ENCODE results near the gene TTLL10. TPM values are rescaled to one million over a fixed set of nuclear protein-coding genes. Genes with fewer than 3 reads are reported as not detected.

The TTLL10 gene
- total RNA-seq, 1 experiment from 2014 or later = 4.0 TPM

DNA sequence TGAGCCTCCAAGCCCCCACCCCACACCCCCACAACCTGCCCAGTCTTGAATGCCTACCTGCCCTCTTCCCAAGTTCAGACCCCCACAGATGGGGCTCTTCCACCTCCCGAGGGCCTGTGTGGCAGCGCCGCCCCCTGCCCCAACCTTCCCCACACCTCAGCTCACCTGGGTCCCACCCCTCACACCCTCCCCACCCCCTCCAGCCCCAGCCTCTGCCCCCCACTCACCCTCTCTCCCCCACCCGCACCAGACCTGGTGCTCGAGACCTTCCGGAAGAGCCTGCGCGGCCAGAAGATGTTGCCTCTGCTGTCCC, 23.5 kb downstream of the TTLL10 start:
- CTCF ChIA-PET = no interaction called here
- Histone ChIP-seq H4K20me1 (ENCODE audit: insufficient read depth) (no peaks in the 10 kb centered on the region), H3K4me2 (no peak overlapping the region), H3K9me3 (ENCODE audit: insufficient read depth, low read depth) (no peaks in the 10 kb centered on the region), H3K79me2 (ENCODE audit: low read depth) (no peaks in the 10 kb centered on the region), H3K4me1 (replicated peaks; ENCODE audit: insufficient read depth) (no peaks in the 10 kb centered on the region), H3K27me3 (ENCODE audit: insufficient read depth, low read depth) (peaks cover 13% of the 10 kb centered on the region; the same call in 1 of the 2 replicates), H3F3A (ENCODE audit: insufficient read depth, low read depth) (0 out of 2 replicates have a peak, but pooled peaks cover 6% of the 10 kb centered on the region), H2AFZ (no peak overlapping the region), H3K27ac (no peak overlapping the region), H3K4me3 (no peak overlapping the region), H3K9me2 (ENCODE audit: insufficient read depth) (no peaks in the 10 kb centered on the region), H3K36me3 (ENCODE audit: low read depth) (no peaks in the 10 kb centered on the region)
- TF ChIP-seq, protein P1, sequence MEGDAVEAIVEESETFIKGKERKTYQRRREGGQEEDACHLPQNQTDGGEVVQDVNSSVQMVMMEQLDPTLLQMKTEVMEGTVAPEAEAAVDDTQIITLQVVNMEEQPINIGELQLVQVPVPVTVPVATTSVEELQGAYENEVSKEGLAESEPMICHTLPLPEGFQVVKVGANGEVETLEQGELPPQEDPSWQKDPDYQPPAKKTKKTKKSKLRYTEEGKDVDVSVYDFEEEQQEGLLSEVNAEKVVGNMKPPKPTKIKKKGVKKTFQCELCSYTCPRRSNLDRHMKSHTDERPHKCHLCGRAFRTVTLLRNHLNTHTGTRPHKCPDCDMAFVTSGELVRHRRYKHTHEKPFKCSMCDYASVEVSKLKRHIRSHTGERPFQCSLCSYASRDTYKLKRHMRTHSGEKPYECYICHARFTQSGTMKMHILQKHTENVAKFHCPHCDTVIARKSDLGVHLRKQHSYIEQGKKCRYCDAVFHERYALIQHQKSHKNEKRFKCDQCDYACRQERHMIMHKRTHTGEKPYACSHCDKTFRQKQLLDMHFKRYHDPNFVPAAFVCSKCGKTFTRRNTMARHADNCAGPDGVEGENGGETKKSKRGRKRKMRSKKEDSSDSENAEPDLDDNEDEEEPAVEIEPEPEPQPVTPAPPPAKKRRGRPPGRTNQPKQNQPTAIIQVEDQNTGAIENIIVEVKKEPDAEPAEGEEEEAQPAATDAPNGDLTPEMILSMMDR (conservative IDR thresholded peaks at IDR 0.05) = no peak
- no peak for TF ChIP-seq EZH2 (IDR thresholded peaks at IDR 0.05; ENCODE audit: low read depth)
- POLR2A ChIA-PET (ENCODE audit: unreplicated experiment) = no interaction called here
- no peak for DNase-seq
- no TSS peak for BruUV-seq (replicated peaks)
- intact Hi-C loops (cut with micrococcal nuclease; ENCODE audit: unreplicated experiment) = no loop called here

DNA sequence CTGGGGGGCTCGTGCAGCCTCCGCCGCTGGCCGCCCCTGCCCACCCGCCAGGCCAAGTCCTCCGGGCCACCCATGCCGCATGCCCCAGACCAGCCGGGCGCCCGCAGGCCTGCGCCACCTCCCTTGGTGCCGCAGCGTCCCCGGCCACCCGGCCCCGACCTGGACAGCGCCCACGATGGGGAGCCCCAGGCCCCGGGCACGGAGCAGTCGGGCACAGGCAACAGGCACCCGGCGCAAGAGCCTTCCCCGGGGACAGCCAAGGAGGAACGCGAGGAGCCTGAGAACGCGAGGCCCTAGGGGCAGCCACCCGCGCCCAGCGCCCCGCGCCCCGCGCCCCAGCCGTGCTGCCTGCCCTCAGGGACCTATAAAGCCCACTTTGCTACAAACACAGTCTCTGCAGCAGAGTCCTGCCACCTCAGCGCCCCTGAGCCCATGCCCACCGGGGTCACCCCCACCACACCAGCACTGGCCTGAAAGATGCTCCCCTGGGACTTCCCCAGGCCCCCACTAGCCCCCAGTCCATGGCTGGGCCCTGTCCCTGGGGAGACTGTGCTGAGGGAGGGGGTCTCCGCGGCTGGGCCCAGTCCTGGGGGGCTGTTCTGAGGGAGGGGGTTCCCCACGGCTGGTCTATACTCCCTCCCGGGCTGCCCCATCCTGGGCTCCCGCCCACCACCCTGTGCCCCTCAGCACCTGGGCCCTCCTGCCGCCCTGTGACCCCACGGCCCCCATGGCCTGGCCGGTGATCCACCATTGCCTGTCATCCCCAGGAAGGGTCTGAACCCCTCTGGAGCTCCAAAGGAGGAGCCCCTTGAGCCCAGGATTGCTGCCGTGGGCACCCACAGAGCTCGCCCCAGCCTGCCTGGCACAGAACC, 24.1 kb downstream of the TTLL10 start:
- no peak for DNase-seq
- Histone ChIP-seq H3K4me1 (replicated peaks; ENCODE audit: insufficient read depth) (no peaks in the 10 kb centered on the region), H3F3A (ENCODE audit: insufficient read depth, low read depth) (0 out of 2 replicates have a peak, but pooled peaks cover 6% of the 10 kb centered on the region), H3K36me3 (ENCODE audit: low read depth) (no peaks in the 10 kb centered on the region), H3K4me2 (no peak overlapping the region), H3K4me3 (no peak overlapping the region), H3K9me2 (ENCODE audit: insufficient read depth) (no peaks in the 10 kb centered on the region), H2AFZ (no peak overlapping the region), H3K79me2 (ENCODE audit: low read depth) (no peaks in the 10 kb centered on the region), H4K20me1 (ENCODE audit: insufficient read depth) (no peaks in the 10 kb centered on the region), H3K27me3 (ENCODE audit: insufficient read depth, low read depth) (peaks cover 13% of the 10 kb centered on the region; the same call in 1 of the 2 replicates), H3K9me3 (ENCODE audit: insufficient read depth, low read depth) (no peaks in the 10 kb centered on the region), H3K27ac (no peak overlapping the region)
- CTCF ChIA-PET = no interaction called here
- TF ChIP-seq, protein P1 (conservative IDR thresholded peaks at IDR 0.05) = no peak
- TF ChIP-seq EZH2 (IDR thresholded peaks at IDR 0.05; ENCODE audit: low read depth) = no peak
- POLR2A ChIA-PET (ENCODE audit: unreplicated experiment) = no interaction called here
- intact Hi-C loops (cut with micrococcal nuclease; ENCODE audit: unreplicated experiment) = no loop called here
- no TSS peak for BruUV-seq (replicated peaks)

DNA sequence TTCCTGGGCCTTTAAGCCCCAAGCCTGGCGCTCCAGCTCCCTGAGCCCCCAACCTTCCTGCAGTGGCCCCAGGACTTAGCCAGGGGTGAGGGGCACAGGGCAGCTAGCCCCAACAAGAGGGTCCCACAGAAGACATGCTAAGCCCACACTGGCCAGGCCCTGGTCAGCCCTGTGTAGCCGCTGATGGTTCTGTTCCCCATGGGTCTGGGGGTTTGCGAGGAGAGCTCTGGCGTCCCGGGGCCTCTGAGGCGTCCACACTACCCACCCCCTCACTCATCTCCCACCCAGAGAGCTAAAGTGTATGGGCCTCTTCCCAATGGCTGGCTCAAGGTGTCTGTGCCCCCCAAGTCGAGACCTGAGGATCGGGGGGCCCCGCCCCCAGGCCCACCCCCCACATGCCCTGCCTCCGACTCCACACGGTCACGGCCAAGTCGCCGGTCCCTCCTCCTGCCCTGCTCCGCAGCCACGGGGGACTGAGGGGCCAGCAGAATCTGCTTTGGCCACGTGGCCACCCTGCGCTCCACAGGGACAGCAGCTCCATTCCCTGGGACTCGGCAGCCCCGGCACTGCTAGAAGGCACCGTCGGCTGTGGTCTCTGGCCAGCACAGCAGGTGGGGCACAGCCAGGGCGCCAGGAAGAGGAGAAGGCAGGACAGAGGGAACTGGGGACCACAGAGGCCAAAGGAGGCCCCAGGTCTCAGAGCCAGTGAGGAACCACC, 24.9 kb downstream of the TTLL10 start:
- H3K4me2 ChIP-seq = no peak overlapping the region
- no peaks in the 10 kb centered on the region for H3K4me1 ChIP-seq (replicated peaks; ENCODE audit: insufficient read depth)
- no peak for DNase-seq
- intact Hi-C loops (cut with micrococcal nuclease; ENCODE audit: unreplicated experiment) = no loop called here
- no peak overlapping the region for H3K4me3 ChIP-seq
- H2AFZ ChIP-seq = no peak overlapping the region
- H3K27me3 ChIP-seq (ENCODE audit: insufficient read depth, low read depth) = peaks cover 13% of the 10 kb centered on the region; the same call in 1 of the 2 replicates
- ChIA-PET POLR2A (ENCODE audit: unreplicated experiment) (no interaction called here), CTCF (no interaction called here)
- TF ChIP-seq, protein P1 (conservative IDR thresholded peaks at IDR 0.05) = no peak
- no peak for TF ChIP-seq EZH2 (IDR thresholded peaks at IDR 0.05; ENCODE audit: low read depth)
- BruUV-seq (replicated peaks) = no TSS peak
- no peaks in the 10 kb centered on the region for H3K9me2 ChIP-seq (ENCODE audit: insufficient read depth)
- no peaks in the 10 kb centered on the region for H4K20me1 ChIP-seq (ENCODE audit: insufficient read depth)
- H3K79me2 ChIP-seq (ENCODE audit: low read depth) = no peaks in the 10 kb centered on the region
- no peak overlapping the region for H3K27ac ChIP-seq
- no peaks in the 10 kb centered on the region for H3K9me3 ChIP-seq (ENCODE audit: insufficient read depth, low read depth)
- H3K36me3 ChIP-seq (ENCODE audit: low read depth) = no peaks in the 10 kb centered on the region
- H3F3A ChIP-seq (ENCODE audit: insufficient read depth, low read depth) = 0 out of 2 replicates have a peak, but pooled peaks cover 6% of the 10 kb centered on the region

Measured in PC-9 (cell line).